ENCODE data around the gene MAMDC2.

- no peak for TF ChIP-seq CTCF (IDR thresholded peaks at IDR 0.05)
- no peak for TF ChIP-seq POLR2AphosphoS5 (IDR thresholded peaks at IDR 0.05)
- no peak for TF ChIP-seq EP300 (IDR thresholded peaks at IDR 0.05)
Measured at GRCh38 chr9:70257502-70257901, 213.9 kb downstream of the MAMDC2 start.

Measured in gastroesophageal sphincter (tissue), 3 donors.